HG03565 (cell line): ENCODE data around the gene CRIM1.

Experiments
- ATAC-seq: cut with Tn5 transposase; IDR thresholded peaks from one replicate; pipeline ENCODE4 v1.9.1; 2021; ENCODE audit warnings: mild to moderate bottlenecking, moderate library complexity; ENCODE audit not compliant: unreplicated experiment

CRIM1 gene

DNA sequence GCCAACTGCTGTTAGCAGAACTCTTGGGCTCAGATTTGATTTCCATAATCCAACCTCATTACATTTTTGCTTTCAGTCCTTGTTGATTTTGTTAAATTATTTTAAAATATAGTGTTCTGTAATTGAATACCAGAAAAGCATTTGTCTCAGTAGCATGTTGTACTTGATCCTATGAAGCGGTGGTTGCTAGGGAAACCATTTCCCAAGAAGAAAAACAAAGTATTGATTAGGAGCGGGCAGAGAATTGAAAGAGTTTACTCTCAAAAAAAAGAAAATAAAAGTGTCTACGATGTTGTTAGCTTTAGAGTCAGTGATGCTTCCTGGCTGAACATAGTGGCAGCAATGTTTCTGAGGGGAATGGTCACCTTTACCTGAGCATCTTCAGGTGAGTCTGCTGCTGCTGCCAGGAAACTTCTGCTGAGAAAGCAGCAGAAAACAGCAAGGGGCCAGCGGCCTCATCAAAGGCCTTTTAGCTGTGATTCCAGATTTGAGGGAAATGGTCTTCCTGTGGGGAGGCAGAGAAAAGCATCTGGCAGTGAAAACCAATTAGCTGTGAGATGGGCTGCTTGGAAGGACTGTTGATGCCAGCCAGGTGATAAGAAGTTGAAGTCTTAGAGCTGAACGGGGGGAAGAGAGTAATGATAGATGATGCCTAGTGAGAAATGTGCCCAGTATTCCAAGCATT, 37.1 kb downstream of the CRIM1 start:
- ATAC-seq = no peak

DNA sequence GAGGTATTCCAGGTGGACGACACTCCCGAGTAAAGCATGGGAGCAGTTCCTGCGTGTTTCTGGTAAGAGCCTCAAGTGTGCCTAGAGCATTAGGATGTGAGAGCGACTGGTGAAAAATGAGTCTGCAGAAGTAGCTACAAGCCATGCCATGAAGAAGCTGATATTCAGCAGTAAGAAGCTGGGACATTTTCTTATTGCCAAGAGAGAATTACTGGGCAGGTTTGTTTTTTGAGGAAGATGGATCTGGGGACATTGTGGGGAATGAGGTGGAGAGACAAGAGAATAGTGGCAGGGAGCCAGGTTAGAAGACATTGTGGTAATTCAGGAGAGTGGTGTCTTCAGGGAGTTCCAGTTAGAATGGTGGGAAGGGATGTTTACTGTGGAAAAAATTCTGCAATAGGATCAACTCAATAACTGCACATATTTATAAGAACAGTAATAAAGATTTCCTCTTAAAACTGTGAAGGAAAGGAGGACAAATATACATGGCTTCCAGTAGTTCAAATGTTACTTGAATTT, 38.2 kb downstream of the CRIM1 start:
- no peak for ATAC-seq

DNA sequence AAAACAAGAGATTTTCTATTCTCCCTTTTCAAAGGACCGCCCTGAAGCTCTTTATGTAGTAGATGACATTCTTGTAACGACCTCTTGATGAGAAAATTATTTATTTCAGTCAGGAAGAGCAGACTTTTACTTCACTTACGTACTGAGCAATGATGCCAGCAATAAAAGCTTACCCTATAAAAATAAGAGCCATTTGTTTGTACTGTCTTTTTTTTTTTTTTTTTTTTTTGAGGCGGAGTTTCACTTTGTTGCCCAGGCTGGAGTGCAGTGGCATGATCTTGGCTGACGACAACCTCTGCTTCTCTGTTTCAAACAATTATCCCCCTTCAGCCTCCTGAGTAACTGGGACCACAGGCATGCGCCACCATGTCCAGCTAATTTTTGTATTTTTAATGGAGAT, 39.2 kb downstream of the CRIM1 start:
- no peak for ATAC-seq

DNA sequence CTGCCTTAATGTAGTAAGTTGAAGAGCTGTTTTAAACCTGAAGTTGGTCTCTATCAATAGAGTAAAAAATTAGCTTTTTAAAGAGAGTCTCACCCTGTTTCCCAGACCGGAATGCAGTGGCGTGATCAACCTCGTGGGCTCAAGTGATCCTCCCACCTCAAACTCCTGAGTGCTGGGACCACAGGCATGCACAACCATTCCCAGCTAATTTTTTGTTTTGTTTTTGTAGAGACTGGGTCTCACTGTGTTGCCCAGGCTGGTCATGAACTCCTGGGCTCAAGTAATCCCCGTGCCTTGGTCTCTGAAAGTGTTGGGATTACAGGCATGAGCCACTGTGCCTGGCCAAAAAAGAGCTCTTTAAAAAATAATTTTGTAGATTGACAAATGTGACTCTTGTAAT, 40.3 kb downstream of the CRIM1 start:
- ATAC-seq = no peak

DNA sequence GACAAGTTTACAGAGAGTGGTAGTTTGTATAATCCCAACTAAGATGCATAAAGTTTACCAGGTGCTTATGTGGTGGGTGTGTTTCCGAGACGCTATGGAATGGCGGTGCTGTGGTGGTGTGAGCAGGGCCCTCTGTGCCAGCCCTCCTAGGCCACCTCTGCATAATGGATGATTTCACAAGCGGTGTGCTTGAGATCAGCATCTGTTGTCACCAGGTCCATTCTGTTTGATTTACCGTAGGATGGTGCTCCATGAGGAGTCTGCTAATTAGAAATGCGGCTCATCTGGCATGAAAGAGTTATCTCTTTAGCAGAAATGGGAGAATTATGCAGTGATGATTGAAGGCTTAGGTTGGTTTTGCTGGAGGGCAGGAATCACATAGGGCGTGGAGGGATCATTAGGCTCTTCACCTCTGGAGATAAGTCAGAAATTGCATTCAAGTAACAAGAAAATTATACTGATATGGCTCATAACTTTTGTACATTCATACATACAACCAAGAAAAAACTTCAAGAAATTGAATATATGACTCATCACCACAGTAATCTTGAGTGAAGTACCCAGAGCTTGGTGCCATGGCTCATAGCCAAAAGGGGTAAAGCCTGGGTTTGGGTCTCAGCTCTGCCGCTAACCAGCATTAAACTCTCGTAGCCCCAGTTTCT, 41.4 kb downstream of the CRIM1 start:
- ATAC-seq = no peak

DNA sequence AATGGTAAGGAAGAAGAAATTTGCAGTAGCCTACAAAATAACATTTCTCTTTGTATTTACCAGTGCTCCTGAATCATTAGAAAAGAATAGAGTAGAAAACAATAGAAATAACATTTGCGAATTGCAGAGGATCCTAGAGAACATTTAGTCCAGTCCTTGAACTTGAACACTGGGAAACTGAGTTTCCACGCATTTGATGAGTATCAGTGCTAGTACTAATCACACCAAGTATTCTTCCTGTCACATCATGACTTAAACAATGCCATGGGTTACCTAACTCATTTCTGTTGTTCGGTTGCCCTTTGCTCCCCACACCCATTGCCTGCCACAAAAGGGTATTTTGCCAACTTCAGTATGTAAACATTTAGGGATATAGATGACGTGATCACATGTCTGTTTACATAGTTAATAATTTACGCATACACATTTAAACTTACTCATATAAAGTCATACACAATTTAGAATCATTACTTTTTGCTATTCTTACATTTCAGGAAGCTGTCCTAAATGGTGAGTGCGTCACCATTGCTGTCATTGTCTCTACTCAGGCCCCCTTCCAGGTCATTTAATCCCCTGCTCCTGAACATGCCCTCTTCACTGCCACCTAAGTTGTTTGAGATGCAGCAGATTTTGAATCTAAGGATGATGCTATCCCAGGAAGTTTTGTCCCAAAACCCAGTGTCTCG, 42.3 kb downstream of the CRIM1 start:
- no peak for ATAC-seq

DNA sequence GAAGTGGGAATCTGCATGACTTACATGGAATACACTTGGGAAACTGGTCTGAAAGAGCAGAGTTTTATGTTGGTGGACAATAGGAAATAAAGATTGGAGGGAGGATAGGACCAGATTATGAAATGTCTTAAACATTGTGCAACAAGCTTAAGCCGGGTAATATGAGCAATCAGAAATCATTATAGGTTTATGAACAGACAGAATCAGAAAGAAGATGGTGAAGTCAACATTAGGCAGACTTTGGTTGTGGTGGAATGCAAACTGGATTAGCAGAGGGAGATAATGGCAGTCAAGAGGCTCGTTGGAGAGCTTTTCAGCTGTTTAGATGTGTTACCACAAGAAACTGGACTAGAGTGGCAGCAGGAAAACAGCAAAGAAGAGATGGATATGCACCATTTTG, 43.5 kb downstream of the CRIM1 start:
- ATAC-seq = no peak

DNA sequence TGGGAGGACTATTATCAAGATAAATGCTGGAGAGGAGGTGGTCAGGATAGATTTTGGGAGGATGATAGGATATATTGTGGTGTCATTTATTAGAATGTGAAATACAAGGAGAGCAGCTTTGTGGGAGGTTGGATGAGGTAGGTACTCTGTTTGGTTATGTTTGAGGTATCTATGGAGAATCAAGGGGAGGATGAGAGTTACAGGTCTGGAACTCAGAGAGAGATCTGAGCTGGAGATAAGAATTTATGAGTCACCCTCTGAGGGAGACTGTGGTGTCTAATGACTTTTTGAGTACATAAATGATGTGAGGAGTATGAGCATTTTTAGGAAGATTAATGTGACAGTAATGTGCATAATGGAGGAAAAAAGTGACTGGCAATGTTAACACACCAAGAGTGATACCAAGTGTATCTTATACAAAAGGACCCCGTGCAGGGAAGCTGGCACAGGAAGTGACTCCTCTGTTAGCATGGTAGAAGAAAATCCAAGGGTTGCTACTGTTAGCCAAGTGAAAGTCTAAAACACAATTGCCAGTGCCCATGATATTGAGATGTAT, 48.2 kb downstream of the CRIM1 start:
- ATAC-seq = peak; percentile 63

DNA sequence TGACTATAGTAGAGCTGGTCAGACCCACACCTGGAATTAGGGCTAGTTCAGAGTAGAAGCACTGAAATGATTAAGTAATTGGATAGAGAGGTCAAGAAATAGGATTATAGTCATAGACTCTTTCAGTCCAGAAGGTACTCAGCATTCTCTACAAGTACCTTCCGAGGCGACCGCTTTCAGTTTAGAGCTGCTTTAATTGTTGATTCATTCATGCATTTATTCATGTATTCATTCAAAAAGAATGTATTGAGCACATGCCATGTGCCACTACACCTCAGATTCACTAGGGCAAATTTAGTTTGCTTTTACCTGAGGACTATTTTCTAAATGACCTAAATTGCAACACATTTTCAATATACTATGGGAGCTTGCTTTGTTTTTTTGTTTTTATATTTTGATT, 48.7 kb downstream of the CRIM1 start:
- peak; percentile 17 for ATAC-seq

DNA sequence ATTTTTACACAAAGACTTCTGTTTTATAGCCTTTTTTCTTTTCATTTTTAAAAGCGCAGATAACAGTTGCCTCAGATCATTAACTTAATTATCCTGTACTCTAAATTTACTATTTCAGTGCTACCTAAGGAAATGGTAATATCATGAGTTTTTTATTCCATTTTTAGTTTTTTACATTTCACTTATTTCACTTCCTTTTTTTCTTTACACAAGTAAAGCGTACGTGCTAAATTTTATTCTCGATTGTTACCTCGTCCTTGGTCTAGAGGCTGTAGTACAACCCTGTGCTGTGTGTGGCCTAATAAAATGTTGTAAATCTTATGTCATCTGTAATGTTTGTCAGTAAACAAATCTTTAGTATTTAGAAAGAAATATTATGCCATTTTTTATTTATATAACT, 49.2 kb downstream of the CRIM1 start:
- peak; percentile 43 for ATAC-seq

DNA sequence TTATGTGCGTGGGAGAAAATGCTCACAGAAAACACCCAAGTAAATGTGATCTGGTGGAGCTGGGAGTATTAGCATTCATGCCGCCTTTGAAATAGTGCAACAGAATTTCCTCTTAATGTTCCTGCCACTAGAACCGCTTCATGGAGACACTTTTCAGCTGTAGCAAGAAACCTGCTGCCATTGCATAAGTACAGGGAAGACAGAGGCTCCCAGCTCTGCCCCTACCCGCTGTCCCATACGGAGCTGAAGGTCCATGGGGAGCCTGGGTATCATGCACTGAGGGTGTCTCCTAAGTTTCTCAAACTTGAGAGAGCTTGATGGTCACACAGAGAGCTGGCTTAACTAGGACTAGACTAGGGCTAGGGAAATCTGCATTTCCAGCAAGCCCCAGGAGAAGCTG, 49.6 kb downstream of the CRIM1 start:
- ATAC-seq = no peak

DNA sequence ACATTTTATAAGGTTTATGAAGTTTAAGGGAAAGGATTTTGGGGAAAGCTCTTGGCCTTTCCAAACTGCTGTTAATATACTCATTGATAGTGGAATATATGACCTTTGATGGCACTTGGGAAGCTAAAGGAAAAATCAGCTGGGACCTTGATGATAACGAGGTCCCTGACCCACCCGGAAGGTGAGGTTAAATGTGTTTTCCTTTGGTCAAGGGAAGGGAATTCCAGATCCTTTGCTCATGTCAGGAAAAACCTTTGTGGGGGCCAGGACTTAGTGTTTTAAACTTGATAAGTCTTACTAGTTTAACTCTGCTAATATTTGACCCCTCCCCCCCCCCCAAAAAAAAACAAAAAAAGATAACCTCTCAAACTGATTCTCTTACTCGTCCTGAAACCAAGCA, 50.7 kb downstream of the CRIM1 start:
- no peak for ATAC-seq

DNA sequence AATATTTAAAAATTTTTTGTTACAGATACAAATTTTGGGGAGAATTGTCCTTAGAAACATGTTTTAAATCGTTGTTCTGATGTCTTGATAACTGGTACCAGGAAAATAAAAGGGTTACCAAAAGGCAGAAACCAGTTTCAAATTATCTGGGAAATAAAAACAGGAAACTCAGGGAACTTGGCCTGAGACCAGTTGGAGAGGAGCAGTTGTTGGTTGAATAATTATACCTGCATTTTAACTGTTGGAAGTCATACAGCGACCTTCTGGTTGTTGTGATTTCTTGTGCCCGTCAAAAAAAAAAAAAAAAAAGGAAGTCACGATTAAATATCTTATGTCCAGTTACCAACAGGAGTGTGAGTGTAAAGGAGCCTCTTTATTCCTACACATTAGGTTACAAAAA, 51.8 kb downstream of the CRIM1 start:
- ATAC-seq = no peak

DNA sequence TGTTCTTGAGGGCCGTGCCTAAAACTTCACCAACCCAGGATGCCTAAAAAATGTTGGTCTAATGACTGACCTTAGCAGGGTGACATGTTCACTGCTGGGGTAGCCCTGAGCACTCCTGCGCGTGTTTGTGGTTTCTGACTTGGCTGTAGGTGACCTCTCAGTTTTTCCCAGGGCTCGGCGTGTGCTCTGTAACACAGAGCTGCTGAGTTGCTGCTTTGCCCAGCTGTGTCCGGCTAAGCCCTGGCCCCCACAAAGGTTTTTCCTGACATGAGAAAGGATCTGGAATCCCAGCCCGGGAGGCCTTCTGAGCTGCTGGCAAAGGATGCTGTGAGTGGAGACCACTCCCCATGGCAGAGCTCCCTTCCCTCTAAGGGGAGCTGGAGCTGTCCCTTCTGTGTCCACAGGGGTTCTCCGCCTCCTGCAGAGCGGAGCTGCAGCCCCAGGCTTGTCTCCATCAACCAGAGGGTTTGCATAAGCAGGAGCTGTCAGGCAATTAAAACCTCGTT, 52.7 kb downstream of the CRIM1 start:
- no peak for ATAC-seq

DNA sequence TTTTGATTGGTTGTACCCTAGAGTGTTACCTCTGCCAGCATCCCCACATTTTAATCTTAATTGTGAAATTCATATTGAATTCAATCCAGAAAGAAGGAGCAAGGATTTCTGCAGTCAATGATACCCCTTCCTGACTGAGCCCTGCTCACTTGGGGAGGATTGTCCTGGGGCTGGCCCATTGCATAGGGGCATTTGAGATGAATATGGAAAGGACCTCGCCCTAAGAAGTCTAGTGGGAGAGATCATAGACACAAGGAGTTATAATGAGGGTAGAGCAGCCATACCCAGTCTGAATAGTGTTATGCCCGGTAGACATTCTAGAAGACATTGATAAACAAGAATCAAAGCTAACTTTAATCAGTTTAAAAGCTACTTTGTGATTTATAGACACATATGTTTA, 53.8 kb downstream of the CRIM1 start:
- ATAC-seq = no peak

DNA sequence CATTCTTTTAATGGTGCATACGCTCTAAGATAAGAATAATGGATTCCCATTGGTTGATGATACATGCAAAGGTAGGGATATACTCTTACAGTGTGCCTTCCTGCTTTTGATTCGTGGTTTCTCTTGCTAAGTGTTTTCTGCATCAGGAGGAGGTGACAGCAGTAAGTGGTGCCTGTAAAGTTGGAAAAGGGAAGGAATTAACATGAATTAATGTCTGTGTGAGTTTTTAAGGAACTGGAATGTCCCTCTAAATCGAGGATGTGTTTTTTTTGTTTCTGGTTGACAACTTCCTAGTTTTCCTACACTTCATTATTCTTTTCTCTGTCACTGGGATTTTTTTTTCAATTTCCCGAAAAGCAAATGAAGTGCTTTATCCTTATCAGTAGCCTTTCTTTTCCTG, 54.4 kb downstream of the CRIM1 start:
- ATAC-seq = no peak

DNA sequence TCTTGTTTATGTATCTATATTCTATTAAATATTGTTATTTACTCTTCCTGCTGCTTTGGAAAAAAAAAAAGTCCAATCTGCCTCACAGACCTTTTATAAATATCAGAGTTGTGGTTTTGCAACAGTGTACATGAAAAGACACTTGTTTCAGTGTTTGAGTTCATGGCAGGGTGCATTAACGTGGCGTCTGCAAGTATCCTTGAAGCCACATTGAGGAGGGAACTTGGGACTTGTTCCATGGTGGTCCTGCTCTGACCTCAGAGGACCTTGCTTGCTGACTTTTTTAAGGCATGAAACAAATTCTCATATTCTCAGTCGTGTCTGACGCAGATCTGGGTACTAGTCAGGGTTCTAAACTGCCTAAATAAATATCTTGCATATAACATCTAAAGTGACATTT, 55.1 kb downstream of the CRIM1 start:
- no peak for ATAC-seq

DNA sequence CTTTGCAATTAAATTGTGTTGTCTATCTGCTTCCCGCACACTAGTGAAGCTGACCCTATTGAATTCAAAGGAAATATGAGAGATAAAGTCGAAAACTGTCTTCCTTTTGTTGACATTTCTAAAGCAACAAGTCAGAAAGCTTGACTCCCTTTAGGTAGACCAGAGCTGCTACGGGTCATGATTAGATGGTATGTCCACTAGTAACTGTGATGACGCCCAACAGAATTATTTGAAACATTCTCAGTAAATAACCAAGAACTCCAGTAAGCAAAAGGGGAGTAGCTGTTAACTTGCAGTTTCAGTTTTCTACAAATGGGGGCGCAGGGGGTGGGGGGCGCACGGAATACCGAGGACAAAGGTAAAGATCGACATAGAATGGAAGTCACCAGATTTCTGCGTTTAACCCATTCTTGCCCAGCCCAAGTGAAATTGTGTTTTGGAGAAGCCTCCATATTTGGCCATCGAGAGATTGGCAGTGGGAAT, 56.4 kb downstream of the CRIM1 start:
- ATAC-seq = no peak

DNA sequence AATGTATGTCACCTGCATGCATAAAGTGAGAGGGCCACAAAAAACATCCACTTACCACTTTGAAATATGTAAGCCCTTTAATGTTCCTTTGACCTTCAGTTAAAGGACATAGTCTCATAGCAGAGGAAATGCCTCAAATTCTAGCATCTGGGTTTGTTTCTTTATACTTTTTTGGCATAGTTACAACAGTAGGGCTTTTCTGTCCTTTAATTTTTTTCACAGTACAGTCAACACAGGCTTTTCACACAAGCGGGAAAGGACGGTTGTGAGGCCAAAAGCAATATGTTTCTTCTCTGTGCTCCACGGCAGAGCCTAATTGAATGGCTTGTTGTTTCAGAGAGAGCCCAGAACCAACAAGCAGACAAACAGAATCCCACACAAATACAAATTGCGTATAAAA, 57.6 kb downstream of the CRIM1 start:
- no peak for ATAC-seq

DNA sequence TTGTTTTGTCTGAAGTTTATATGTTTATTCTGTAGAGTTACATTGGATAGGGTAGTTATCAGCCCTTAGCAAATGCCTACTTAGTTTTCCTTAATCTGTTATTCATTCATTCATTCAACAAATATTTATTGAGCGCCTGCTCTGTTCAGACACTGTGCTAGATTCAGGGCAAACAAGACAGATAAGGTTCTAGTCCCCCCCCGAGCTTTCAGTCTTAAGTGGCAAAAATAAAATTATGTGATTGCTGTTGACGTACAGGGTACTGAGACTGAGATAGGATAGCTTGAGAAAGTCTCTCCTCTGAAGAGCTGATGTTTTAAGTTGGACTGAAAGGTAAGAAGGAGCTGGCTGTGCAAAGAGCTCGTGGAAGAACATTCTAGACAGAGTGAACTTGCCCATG, 58.7 kb downstream of the CRIM1 start:
- ATAC-seq = no peak

DNA sequence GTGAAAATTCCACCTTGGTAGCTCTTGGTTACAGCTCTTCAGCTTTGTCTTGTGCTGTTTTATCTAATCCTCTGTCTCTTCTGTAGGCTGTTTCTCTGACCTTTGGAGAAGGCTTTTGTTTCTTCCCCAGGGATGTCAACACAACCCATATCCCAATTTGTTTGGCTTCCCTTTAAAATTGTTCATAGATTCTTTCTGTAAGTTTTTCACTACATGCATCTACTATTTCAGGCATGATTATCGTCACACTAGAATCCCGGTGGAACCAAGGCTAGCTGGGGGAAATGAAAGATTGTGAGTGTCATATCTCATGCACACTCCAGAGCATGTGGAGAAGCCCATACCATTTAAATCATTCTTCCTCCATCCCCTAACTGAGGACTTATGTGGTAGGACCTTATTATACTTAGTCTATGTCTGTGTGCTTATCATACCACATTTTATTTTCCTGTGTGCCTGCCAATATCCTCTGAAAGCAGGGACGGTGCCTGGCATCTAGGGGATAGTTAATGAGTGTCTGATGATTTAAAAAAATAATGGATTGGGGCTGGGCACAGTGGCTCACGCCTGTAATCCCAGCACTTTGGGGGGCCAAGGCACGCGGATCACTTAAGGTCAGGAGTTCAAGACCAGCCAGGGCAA, 59.9 kb downstream of the CRIM1 start:
- no peak for ATAC-seq
